Measurements from ENCODE around the gene GPC1.

Gene GPC1

GRCh38 chr2:240402566-240403272 lies 32.7 kb upstream of the GPC1 start:
- no peaks in the 10 kb centered on the region for H3K4me1 ChIP-seq (ENCODE audit: insufficient read depth, low read length)
- no peaks in the 10 kb centered on the region for H3K9me3 ChIP-seq (ENCODE audit: control insufficient read depth, insufficient read depth, low read length)
- H3K36me3 ChIP-seq (ENCODE audit: insufficient read depth, low read length), result no peaks in the 10 kb centered on the region
- no peak overlapping the region for H3K9ac ChIP-seq (ENCODE audit: low read depth, low read length)

- Histone ChIP-seq H3K36me3 (ENCODE audit: insufficient read depth, low read length) (no peaks in the 10 kb centered on the region), H3K9ac (ENCODE audit: low read depth, low read length) (no peak overlapping the region), H3K4me1 (ENCODE audit: insufficient read depth, low read length) (no peaks in the 10 kb centered on the region), H3K9me3 (ENCODE audit: control insufficient read depth, insufficient read depth, low read length) (no peaks in the 10 kb centered on the region)
Measured at GRCh38 chr2:240403396-240404104, 31.9 kb upstream of the GPC1 start.

GRCh38 chr2:240404174-240404852 lies 31.1 kb upstream of the GPC1 start:
- no peak overlapping the region for H3K9ac ChIP-seq (ENCODE audit: low read depth, low read length)
- H3K9me3 ChIP-seq (ENCODE audit: control insufficient read depth, insufficient read depth, low read length), result no peaks in the 10 kb centered on the region
- no peaks in the 10 kb centered on the region for H3K4me1 ChIP-seq (ENCODE audit: insufficient read depth, low read length)
- no peaks in the 10 kb centered on the region for H3K36me3 ChIP-seq (ENCODE audit: insufficient read depth, low read length)

DNA sequence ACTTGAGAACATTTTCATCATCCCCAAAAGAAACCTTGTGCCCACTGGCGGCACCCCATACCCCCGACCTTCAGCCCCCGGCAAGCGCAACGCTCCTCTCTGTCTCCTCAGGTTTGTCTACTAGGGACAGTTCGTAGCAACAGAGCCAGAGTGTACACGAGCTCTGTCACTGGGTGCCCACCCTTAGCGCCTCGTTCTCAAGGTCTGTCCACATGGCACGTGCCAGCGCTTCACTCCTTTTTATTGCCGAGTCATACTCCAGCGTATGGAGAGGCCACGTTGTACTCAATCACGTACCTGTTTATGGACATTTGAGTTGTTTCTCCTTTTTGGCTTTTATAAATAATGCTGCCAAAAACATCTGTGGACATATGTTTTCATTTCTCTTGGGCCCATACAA lies 30.3 kb upstream of the GPC1 start:
- Histone ChIP-seq H3K4me1 (ENCODE audit: insufficient read depth, low read length) (no peaks in the 10 kb centered on the region), H3K9me3 (ENCODE audit: control insufficient read depth, insufficient read depth, low read length) (no peaks in the 10 kb centered on the region), H3K36me3 (ENCODE audit: insufficient read depth, low read length) (no peaks in the 10 kb centered on the region), H3K9ac (ENCODE audit: low read depth, low read length) (no peak overlapping the region)

DNA sequence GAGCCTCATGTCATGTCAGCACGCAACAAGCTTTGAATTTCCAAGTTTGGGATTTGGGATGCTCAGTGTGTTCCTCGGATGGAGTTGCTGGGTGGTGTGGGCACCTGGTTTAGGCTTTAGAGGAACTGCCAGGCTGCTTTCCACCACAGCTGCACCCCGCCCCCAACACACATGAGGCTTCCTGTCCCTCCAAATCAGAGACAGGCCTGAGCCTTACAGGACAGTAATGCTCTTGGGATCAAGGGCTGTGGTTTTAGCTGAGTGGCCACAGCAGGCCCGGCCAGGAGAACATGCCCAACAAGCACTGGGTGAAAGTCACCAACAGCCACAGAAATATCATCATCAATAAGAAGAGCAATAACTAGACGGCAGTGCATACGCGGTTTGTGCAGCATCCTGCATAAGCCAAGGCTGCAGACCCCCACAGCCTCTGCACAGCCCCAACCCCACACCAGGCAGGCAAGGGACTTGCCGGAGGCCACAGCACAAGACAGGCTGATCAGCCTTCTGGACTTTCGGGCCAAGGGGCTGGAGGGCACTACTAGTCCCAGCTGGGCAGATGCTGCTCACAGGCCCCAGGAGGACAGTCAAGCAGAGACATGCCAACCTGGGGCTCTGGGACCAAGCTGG lies 29.7 kb upstream of the GPC1 start:
- Histone ChIP-seq H3K9me3 (ENCODE audit: control insufficient read depth, insufficient read depth, low read length) (no peaks in the 10 kb centered on the region), H3K9ac (ENCODE audit: low read depth, low read length) (no peak overlapping the region), H3K36me3 (ENCODE audit: insufficient read depth, low read length) (no peaks in the 10 kb centered on the region), H3K4me1 (ENCODE audit: insufficient read depth, low read length) (no peaks in the 10 kb centered on the region)

DNA sequence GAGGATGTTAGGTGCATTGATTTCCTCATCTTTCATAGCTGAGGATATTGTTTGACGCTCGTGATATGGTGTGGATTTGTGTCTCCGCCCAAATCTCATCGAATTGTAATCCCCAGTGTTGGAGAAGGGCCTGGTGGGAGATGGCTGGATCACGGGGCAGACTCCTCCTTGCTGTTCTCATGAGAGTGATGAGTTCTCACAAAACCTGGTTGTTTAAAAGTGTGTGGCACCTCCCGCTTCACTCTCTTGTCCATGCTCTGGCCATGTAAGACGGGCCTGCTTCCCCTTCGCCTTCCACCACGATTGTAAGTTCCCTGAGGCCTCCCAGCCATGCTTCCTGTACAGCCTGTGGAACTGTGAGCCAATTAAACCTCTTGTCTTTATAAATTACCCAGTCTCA lies 28.4 kb upstream of the GPC1 start:
- Histone ChIP-seq H3K4me1 (ENCODE audit: insufficient read depth, low read length) (no peaks in the 10 kb centered on the region; the same call in 1 of the 2 replicates), H3K36me3 (ENCODE audit: insufficient read depth, low read length) (no peaks in the 10 kb centered on the region), H3K9ac (ENCODE audit: low read depth, low read length) (no peak overlapping the region), H3K9me3 (ENCODE audit: control insufficient read depth, insufficient read depth, low read length) (no peaks in the 10 kb centered on the region)

GRCh38 chr2:240410004-240410403 lies 25.5 kb upstream of the GPC1 start:
- no peak overlapping the region for H3K9ac ChIP-seq (ENCODE audit: low read depth, low read length)

GRCh38 chr2:240410808-240411207 lies 24.7 kb upstream of the GPC1 start:
- no peaks in the 10 kb centered on the region for H3K9me3 ChIP-seq (ENCODE audit: control insufficient read depth, insufficient read depth, low read length)
- H3K4me1 ChIP-seq (ENCODE audit: insufficient read depth, low read length), result no peaks in the 10 kb centered on the region; the same call in 1 of the 2 replicates
- H3K36me3 ChIP-seq (ENCODE audit: insufficient read depth, low read length), result no peaks in the 10 kb centered on the region
- H3K9ac ChIP-seq (ENCODE audit: low read depth, low read length), result no peak overlapping the region

More at GRCh38 chr2:240410004-240410403, 25.5 kb upstream of the GPC1 start:
- no peaks in the 10 kb centered on the region for H3K9me3 ChIP-seq (ENCODE audit: control insufficient read depth, insufficient read depth, low read length)
- H3K4me1 ChIP-seq (ENCODE audit: insufficient read depth, low read length), result no peaks in the 10 kb centered on the region; the same call in 1 of the 2 replicates
- no peaks in the 10 kb centered on the region for H3K36me3 ChIP-seq (ENCODE audit: insufficient read depth, low read length)

GRCh38 chr2:240411261-240412160 lies 24.0 kb upstream of the GPC1 start:
- Histone ChIP-seq H3K36me3 (ENCODE audit: insufficient read depth, low read length) (no peaks in the 10 kb centered on the region), H3K9ac (ENCODE audit: low read depth, low read length) (no peak overlapping the region), H3K4me1 (ENCODE audit: insufficient read depth, low read length) (no peaks in the 10 kb centered on the region; the same call in 1 of the 2 replicates), H3K9me3 (ENCODE audit: control insufficient read depth, insufficient read depth, low read length) (no peaks in the 10 kb centered on the region)

- Histone ChIP-seq H3K36me3 (ENCODE audit: insufficient read depth, low read length) (no peaks in the 10 kb centered on the region), H3K9ac (ENCODE audit: low read depth, low read length) (no peak overlapping the region), H3K4me1 (ENCODE audit: insufficient read depth, low read length) (no peaks in the 10 kb centered on the region; the same call in 1 of the 2 replicates), H3K9me3 (ENCODE audit: control insufficient read depth, insufficient read depth, low read length) (no peaks in the 10 kb centered on the region)
Measured at GRCh38 chr2:240412211-240412861, 23.1 kb upstream of the GPC1 start.

DNA sequence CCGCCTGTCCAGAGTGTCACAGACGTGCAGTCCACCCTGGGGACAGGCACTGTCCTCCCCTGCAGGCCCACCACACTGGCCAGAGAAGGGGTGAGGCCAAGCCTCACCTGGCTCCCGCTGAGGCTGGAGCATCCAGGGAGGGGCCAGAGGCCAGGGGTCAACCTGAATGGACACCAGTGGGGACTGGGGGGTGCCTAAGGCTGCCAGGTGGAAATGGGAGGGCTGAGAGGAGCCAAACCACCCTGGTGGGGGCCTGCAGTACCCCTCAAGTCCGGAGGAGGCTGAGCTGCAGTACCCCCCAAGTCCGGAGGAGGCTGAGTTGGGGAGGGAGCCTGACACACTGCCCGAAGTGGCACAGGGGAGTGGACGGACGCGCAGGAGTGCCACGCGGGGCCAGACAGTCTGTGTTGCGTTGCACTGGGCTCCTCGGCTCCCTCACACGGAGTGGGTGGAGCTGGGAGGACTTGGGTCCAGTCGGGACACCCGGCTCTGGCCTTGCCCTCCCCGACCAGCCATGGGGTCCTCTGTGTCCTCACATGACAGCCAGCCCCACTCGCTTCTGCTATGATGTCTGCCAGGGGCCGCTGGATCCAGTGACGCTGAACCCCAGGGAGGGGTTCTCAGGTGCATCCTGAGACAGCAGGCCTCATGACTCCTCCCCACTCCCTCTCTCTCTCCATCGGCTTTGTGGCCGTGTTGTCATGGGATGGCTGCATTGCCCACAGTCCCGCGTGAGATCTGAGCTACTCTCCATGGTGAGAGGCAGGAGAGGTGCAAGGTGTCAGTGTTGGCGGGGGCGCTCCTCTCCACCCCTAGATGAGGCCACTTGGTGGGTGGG lies 22.3 kb upstream of the GPC1 start:
- no peak overlapping the region for H3K9ac ChIP-seq (ENCODE audit: low read depth, low read length)
- H3K9me3 ChIP-seq (ENCODE audit: control insufficient read depth, insufficient read depth, low read length), result peaks cover 3% of the 10 kb centered on the region
- no peaks in the 10 kb centered on the region; the same call in 1 of the 2 replicates for H3K4me1 ChIP-seq (ENCODE audit: insufficient read depth, low read length)
- no peaks in the 10 kb centered on the region for H3K36me3 ChIP-seq (ENCODE audit: insufficient read depth, low read length)

DNA sequence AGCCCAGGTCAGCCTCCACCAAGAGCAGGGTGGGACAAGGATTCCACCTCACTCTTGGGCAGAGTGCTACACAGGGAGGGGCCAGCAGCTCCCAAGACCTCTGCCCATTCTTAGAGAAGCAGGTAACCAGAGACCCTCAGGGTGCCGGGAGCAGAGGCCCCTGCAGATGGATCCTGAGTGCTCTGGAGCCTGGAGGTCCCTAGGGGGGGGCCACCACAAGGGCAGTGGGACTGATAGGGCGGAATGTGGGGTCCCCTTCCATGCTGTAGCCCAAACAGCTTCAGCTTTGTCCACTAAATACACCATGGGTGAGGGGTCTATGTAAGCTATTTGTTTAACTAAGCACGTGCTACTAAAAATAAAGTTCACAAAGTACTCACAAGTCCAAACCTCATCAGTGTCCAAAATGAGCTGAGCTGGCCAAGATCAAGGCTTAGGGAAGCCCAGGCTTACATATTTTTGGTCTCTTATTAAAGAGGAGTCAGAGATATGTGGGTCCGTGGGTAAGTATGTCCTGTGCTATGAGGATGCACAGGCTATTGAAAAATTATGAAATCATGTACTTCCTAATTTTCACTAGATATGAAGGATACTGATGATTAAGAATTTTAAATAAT lies 21.5 kb upstream of the GPC1 start:
- Histone ChIP-seq H3K9ac (ENCODE audit: low read depth, low read length) (no peak overlapping the region), H3K36me3 (ENCODE audit: insufficient read depth, low read length) (no peaks in the 10 kb centered on the region; the same call in 1 of the 2 replicates), H3K4me1 (ENCODE audit: insufficient read depth, low read length) (no peaks in the 10 kb centered on the region; the same call in 1 of the 2 replicates), H3K9me3 (ENCODE audit: control insufficient read depth, insufficient read depth, low read length) (peaks cover 7% of the 10 kb centered on the region)

Data from ES-I3 (cell line).